ENCODE data around the gene GPR157.
A peak's percentile ranks its signal among the peaks of the same experiment; 100 is the strongest.

GPR157 gene

GRCh38 chr1:9061252-9061960 lies 67.5 kb downstream of the GPR157 start:
- no peak for DNase-seq (ENCODE audit: low spot score)
- ChIA-PET POLR2A (ENCODE audit: low non-redundant PET) (no interaction called here), CTCF (interaction anchor here (0.7 kb wide), 1 partner anchor 532 kb away, joined by 3 read pairs; no protein-coding TSS in a partner anchor)
- H3K27ac ChIP-seq, result peak overlapping the region; percentile 71
- TF ChIP-seq CTCF (conservative IDR thresholded peaks at IDR 0.05; ENCODE audit: low read depth), result no peak

- ChIA-PET CTCF (interaction anchor here (0.6 kb wide), 1 partner anchor 160 kb away, joined by 3 read pairs; no protein-coding TSS in a partner anchor), POLR2A (ENCODE audit: low non-redundant PET) (no interaction called here)
- TF ChIP-seq CTCF (conservative IDR thresholded peaks at IDR 0.05; ENCODE audit: low read depth), result no peak
- no peak for DNase-seq (ENCODE audit: low spot score)
- H3K27ac ChIP-seq, result no peak overlapping the region
Measured at GRCh38 chr1:9059891-9060744, 68.8 kb downstream of the GPR157 start.

GRCh38 chr1:9058465-9058864 lies 70.4 kb downstream of the GPR157 start:
- DNase-seq (ENCODE audit: low spot score), result no peak
- POLR2A ChIA-PET (ENCODE audit: low non-redundant PET), result interaction anchor here (0.6 kb wide), 1 partner anchor 86 kb away, joined by 7 read pairs; no protein-coding TSS in a partner anchor
- TF ChIP-seq CTCF (conservative IDR thresholded peaks at IDR 0.05; ENCODE audit: low read depth), result no peak
- H3K27ac ChIP-seq, result no peak overlapping the region
- CTCF ChIA-PET, result interaction anchor here (0.7 kb wide), 1 partner anchor 18 kb away, joined by 5 read pairs; no protein-coding TSS in a partner anchor

GRCh38 chr1:9057851-9058250 lies 71.1 kb downstream of the GPR157 start:
- ChIA-PET CTCF (no interaction called here), POLR2A (ENCODE audit: low non-redundant PET) (interaction anchor here (0.6 kb wide), 1 partner anchor 86 kb away, joined by 7 read pairs; no protein-coding TSS in a partner anchor)
- no peak overlapping the region for H3K27ac ChIP-seq
- no peak for DNase-seq (ENCODE audit: low spot score)
- no peak for TF ChIP-seq CTCF (conservative IDR thresholded peaks at IDR 0.05; ENCODE audit: low read depth)

GRCh38 chr1:9052272-9053049 lies 76.4 kb downstream of the GPR157 start:
- no peak overlapping the region for H3K27ac ChIP-seq
- CTCF ChIA-PET, result no interaction called here
- no peak for DNase-seq (ENCODE audit: low spot score)
- TF ChIP-seq CTCF (conservative IDR thresholded peaks at IDR 0.05; ENCODE audit: low read depth), result no peak
- POLR2A ChIA-PET (ENCODE audit: low non-redundant PET), result no interaction called here

GRCh38 chr1:9051379-9051778 lies 77.5 kb downstream of the GPR157 start:
- TF ChIP-seq CTCF (conservative IDR thresholded peaks at IDR 0.05; ENCODE audit: low read depth), result no peak
- no peak overlapping the region for H3K27ac ChIP-seq
- no peak for DNase-seq (ENCODE audit: low spot score)
- ChIA-PET CTCF (no interaction called here), POLR2A (ENCODE audit: low non-redundant PET) (no interaction called here)
